SH-SY5Y (cell line): ENCODE results near the gene OS9.

ENCODE experiments used
- GATA2 ChIP-seq: IDR thresholded peaks from 2 replicates; pipeline ENCODE4 v1.6.1; 2011; ENCODE audit warnings: mild to moderate bottlenecking, low read depth, low read length
- GATA3 ChIP-seq: IDR thresholded peaks from 2 replicates; pipeline ENCODE4 v1.6.1; 2011; ENCODE audit warnings: low read depth, mild to moderate bottlenecking, low read length, moderate library complexity

DNA sequence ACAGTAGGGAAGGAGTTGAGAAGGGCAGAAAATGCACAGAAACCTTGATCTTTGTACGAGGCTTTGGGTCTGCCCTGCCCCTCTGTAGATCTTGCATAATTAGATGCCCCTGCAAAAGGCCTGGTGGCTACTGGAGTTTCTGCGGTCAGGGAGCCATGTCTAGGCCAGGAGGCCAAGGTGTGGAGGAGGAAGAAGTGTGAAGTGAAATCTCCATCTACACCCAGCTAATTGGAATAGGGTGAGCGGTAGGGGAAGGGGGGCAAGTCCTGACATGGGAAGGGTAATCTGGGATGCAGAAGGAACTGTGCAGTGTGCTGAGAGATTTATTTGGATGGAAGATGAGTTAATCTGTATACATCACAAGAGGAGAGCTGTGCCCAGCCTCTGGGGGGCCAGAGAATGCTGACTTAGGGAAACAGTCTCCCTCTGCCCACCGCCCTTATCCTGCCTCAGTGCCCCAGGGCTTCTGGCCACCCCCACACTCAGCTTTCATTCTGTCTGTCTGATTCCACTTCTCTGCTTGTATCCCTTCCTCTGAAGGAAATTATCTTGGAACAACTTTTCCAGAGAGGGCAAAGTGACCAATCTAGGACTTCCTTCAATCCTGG lies 67.6 kb downstream of the OS9 start:
- TF ChIP-seq GATA2: no peak
- no peak for TF ChIP-seq GATA3
